ENCODE measurements around the gene CLK2. TPM values are rescaled to one million over a fixed set of nuclear protein-coding genes. Genes with fewer than 3 reads are reported as not detected.
"Not testable (repeated sequence)": the region's sequence is repeated elsewhere in the genome, so short reads cannot be mapped to it uniquely, and the experiment has no call there.

The CLK2 gene
- polyA plus RNA-seq, 1 donor, result 68.7 TPM

GRCh38 chr1:155254228-155254713, 19.0 kb downstream of the CLK2 start:
- peaks cover 15% of the 10 kb centered on the region for H3K36me3 ChIP-seq (ENCODE audit: control insufficient read depth, insufficient read depth, low read length)
- H3K27ac ChIP-seq (ENCODE audit: low read length), result no peak overlapping the region
- no CpG with 5 or more reads among the region's 12 CpGs for WGBS (ENCODE audit: insufficient coverage, low lambda C conversion rate)
- H3K4me3 ChIP-seq (ENCODE audit: low read length), result peak overlapping the region; percentile 91
- peaks cover 18% of the 10 kb centered on the region for H3K4me1 ChIP-seq (ENCODE audit: control insufficient read depth, insufficient read depth, low read length)
- DNase-seq, result no peak
- no peaks in the 10 kb centered on the region for H3K9me3 ChIP-seq (ENCODE audit: control insufficient read depth, low read depth, low read length)
- no peaks in the 10 kb centered on the region for H3K27me3 ChIP-seq (ENCODE audit: control insufficient read depth, insufficient read depth, low read length)

DNA sequence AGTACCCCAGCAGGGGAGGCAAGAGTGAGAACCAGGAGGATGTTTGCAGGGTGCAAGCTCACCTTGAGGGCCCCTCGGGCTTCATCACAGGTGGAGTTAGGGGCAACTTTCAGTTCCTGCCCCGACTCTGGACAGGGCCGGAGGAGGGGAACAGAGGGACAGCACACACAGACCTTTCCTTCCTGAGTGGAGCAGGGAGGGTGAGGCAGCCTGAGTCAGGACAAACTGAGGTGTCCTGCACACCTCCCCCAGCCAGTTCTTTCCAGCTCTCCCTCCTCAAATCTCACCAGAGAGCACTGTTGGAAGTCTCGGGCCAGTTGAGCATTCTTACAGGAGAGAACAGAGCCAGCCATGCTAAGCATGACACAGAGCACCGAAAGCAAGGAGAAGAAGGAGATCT, 19.5 kb downstream of the CLK2 start:
- Histone ChIP-seq H3K27ac (ENCODE audit: low read length) (no peak overlapping the region), H3K4me1 (ENCODE audit: control insufficient read depth, insufficient read depth, low read length) (peaks cover 18% of the 10 kb centered on the region), H3K36me3 (ENCODE audit: control insufficient read depth, insufficient read depth, low read length) (peaks cover 14% of the 10 kb centered on the region), H3K4me3 (ENCODE audit: low read length) (no peak overlapping the region), H3K9me3 (ENCODE audit: control insufficient read depth, low read depth, low read length) (no peaks in the 10 kb centered on the region), H3K27me3 (ENCODE audit: control insufficient read depth, insufficient read depth, low read length) (no peaks in the 10 kb centered on the region)
- WGBS (ENCODE audit: insufficient coverage, low lambda C conversion rate), result no CpG with 5 or more reads among the region's 5 CpGs
- DNase-seq, result no peak

DNA sequence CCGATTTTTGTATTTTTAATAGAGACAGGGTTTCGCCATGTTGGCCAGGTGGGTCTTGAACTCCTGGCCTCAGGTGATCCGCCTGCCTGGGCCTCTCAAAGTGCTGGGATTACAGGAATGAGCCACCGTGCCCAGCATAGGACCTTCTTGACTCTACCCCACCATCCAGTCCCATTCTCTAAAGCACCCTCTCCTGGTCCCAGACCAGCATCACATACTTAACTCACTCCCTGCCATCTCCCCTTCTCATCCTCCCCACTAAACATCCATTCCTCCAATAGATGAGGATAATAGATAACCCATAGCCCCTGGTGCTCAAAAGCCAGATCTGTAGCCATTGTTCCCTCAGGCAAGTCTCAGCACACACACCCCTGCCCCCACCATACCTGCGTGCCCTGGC, 20.1 kb downstream of the CLK2 start:
- no peak for DNase-seq
- WGBS (ENCODE audit: insufficient coverage, low lambda C conversion rate), result 17% methylated on average over 1 of the region's 5 CpGs
- Histone ChIP-seq H3K27me3 (ENCODE audit: control insufficient read depth, insufficient read depth, low read length) (no peaks in the 10 kb centered on the region), H3K27ac (ENCODE audit: low read length) (no peak overlapping the region), H3K36me3 (ENCODE audit: control insufficient read depth, insufficient read depth, low read length) (peaks cover 12% of the 10 kb centered on the region), H3K9me3 (ENCODE audit: control insufficient read depth, low read depth, low read length) (no peaks in the 10 kb centered on the region), H3K4me1 (ENCODE audit: control insufficient read depth, insufficient read depth, low read length) (peaks cover 18% of the 10 kb centered on the region), H3K4me3 (ENCODE audit: low read length) (no peak overlapping the region)

- Histone ChIP-seq H3K27ac (ENCODE audit: low read length) (no peak overlapping the region), H3K36me3 (ENCODE audit: control insufficient read depth, insufficient read depth, low read length) (peaks cover 14% of the 10 kb centered on the region), H3K27me3 (ENCODE audit: control insufficient read depth, insufficient read depth, low read length) (no peaks in the 10 kb centered on the region), H3K4me1 (ENCODE audit: control insufficient read depth, insufficient read depth, low read length) (peaks cover 18% of the 10 kb centered on the region), H3K4me3 (ENCODE audit: low read length) (no peak overlapping the region), H3K9me3 (ENCODE audit: control insufficient read depth, low read depth, low read length) (no peaks in the 10 kb centered on the region)
- DNase-seq, result no peak
- no CpG with 5 or more reads among the region's 7 CpGs for WGBS (ENCODE audit: insufficient coverage, low lambda C conversion rate)
These were observed 21.7 kb downstream of the CLK2 start for GRCh38 chr1:155251566-155251965.

DNA sequence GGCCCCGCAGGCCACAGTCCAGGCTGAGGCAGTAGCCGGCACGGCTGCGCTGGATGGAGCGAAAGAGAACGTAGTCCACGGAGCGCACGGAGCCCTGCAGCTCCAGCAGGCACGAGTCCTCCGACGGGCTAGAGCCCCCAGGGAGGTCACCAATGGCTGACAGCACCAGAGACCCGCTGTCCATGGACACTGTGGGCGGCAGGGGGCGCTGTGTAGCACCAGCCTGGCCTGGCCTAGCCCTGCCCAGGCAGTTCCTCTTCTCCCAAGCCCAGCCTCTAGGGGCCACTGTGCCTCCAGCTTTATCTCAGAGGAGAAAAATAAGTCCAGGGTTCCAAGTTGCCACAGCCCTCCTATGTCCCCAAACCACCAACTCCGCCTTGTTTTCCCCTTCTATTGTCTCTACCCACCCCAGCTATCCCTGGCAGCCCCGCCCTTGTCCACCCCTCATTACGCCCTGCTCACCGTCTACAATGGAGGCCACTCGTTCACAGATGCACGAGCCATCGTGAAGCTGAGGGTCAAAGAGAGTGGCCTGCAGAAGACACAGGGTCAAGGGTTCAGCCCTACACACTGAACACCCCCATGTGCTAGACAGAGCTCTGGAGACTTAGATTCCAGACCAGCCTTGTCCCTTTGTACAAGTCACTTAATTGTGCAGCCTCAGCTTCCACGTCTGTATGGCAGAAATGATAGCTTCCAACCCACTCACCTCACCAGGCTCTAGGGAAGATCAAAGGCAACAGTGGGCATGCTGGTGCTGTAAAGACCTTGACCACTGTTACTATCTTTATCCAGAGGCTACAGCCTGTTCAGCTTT, 22.5 kb downstream of the CLK2 start:
- H3K9me3 ChIP-seq (ENCODE audit: control insufficient read depth, low read depth, low read length), result no peaks in the 10 kb centered on the region
- H3K27me3 ChIP-seq (ENCODE audit: control insufficient read depth, insufficient read depth, low read length), result no peaks in the 10 kb centered on the region
- WGBS (ENCODE audit: insufficient coverage, low lambda C conversion rate), result no CpG with 5 or more reads among the region's 23 CpGs
- peak overlapping the region; percentile 55 for H3K4me3 ChIP-seq (ENCODE audit: low read length)
- H3K4me1 ChIP-seq (ENCODE audit: control insufficient read depth, insufficient read depth, low read length), result peaks cover 13% of the 10 kb centered on the region
- peak; percentile 86 to 92 for DNase-seq
- no peak overlapping the region for H3K27ac ChIP-seq (ENCODE audit: low read length)
- H3K36me3 ChIP-seq (ENCODE audit: control insufficient read depth, insufficient read depth, low read length), result peaks cover 14% of the 10 kb centered on the region

DNA sequence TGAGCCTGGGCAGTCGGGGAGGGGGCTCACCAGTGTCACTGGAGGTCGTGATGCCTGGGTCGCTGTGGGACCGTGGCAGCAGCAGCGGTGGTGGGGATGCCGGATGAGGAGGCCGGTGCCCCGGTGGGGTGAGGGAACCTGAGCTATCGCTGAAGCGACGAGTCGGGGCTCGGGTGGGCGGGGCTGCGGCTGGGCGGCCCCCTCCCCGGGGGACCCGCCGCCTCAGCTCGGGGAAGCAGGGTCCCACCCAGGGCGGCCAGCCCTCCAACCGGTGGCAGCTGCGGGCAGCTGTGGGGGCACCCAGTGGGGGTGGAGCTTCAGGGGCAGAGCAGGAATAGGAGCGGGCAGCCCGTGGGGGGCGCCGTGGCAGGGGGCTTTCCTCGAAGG, 23.1 kb downstream of the CLK2 start:
- no peaks in the 10 kb centered on the region for H3K9me3 ChIP-seq (ENCODE audit: control insufficient read depth, low read depth, low read length)
- peaks cover 14% of the 10 kb centered on the region for H3K36me3 ChIP-seq (ENCODE audit: control insufficient read depth, insufficient read depth, low read length)
- no peak overlapping the region for H3K27ac ChIP-seq (ENCODE audit: low read length)
- no peak for DNase-seq
- H3K27me3 ChIP-seq (ENCODE audit: control insufficient read depth, insufficient read depth, low read length), result no peaks in the 10 kb centered on the region
- peaks cover 15% of the 10 kb centered on the region for H3K4me1 ChIP-seq (ENCODE audit: control insufficient read depth, insufficient read depth, low read length)
- H3K4me3 ChIP-seq (ENCODE audit: low read length), result peak overlapping the region; percentile 55
- WGBS (ENCODE audit: insufficient coverage, low lambda C conversion rate), result no CpG with 5 or more reads among the region's 28 CpGs

GRCh38 chr1:155247667-155248553, 25.4 kb downstream of the CLK2 start:
- WGBS (ENCODE audit: insufficient coverage, low lambda C conversion rate), result no CpG with 5 or more reads among the region's 26 CpGs
- H3K4me3 ChIP-seq (ENCODE audit: low read length), result no peak overlapping the region
- peaks cover 13% of the 10 kb centered on the region for H3K4me1 ChIP-seq (ENCODE audit: control insufficient read depth, insufficient read depth, low read length)
- H3K27ac ChIP-seq (ENCODE audit: low read length), result no peak overlapping the region
- no peak for DNase-seq
- no peaks in the 10 kb centered on the region for H3K27me3 ChIP-seq (ENCODE audit: control insufficient read depth, insufficient read depth, low read length)
- H3K9me3 ChIP-seq (ENCODE audit: control insufficient read depth, low read depth, low read length), result peaks cover 4% of the 10 kb centered on the region
- peaks cover 14% of the 10 kb centered on the region for H3K36me3 ChIP-seq (ENCODE audit: control insufficient read depth, insufficient read depth, low read length)

DNA sequence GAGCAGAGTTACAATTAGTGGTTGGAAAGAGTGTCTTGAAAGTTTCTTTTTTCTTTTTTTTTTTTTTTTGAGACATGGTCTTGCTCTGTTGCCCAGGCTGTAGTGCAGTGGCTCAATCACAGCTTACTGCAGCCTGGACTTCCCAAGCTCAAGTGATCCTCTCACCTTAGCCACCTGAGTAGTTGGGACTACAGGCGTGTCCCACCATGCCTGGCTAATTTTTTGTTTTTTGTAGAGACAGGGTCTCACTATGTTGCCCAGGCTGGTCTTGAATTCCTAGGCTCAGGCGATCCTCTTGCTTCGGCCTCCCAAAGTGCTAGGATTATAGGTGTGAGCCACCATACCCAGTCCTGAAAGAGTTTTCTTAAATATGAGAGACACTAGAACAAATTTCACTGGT, 26.5 kb downstream of the CLK2 start:
- not testable (repeated sequence) for H3K27me3 ChIP-seq (ENCODE audit: control insufficient read depth, insufficient read depth, low read length); H3K4me3 ChIP-seq (ENCODE audit: low read length); H3K27ac ChIP-seq (ENCODE audit: low read length); DNase-seq; H3K9me3 ChIP-seq (ENCODE audit: control insufficient read depth, low read depth, low read length)
- Histone ChIP-seq H3K4me1 (ENCODE audit: control insufficient read depth, insufficient read depth, low read length) (peaks cover 13% of the 10 kb centered on the region), H3K36me3 (ENCODE audit: control insufficient read depth, insufficient read depth, low read length) (peaks cover 14% of the 10 kb centered on the region)
- WGBS (ENCODE audit: insufficient coverage, low lambda C conversion rate), result 100% methylated on average over 2 of the region's 3 CpGs

DNA sequence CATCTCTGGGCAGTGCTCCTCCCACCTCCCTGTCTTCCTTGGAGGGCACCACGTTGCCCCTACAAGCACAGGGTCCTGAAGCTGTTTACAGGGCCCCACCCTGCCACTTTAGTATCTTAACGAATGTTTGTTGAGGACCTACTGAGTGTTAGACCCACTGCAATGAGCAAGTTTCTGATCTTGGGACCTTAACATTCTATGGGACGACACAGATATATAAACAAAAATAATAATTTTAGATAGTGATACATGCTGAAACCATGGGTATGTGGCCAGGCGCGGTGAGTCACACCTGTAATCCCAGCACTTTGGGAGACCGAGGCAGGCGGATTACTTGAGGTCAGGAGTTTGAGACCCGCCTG, 28.2 kb downstream of the CLK2 start:
- no peak for DNase-seq
- Histone ChIP-seq H3K36me3 (ENCODE audit: control insufficient read depth, insufficient read depth, low read length) (peaks cover 14% of the 10 kb centered on the region), H3K9me3 (ENCODE audit: control insufficient read depth, low read depth, low read length) (peaks cover 4% of the 10 kb centered on the region), H3K4me3 (ENCODE audit: low read length) (peak overlapping the region; percentile 75), H3K27ac (ENCODE audit: low read length) (peak overlapping the region; percentile 90), H3K4me1 (ENCODE audit: control insufficient read depth, insufficient read depth, low read length) (peaks cover 7% of the 10 kb centered on the region), H3K27me3 (ENCODE audit: control insufficient read depth, insufficient read depth, low read length) (no peaks in the 10 kb centered on the region)
- WGBS (ENCODE audit: insufficient coverage, low lambda C conversion rate), result no CpG with 5 or more reads among the region's 8 CpGs

- peak; percentile 96 to 98 for DNase-seq
- Histone ChIP-seq H3K4me1 (ENCODE audit: control insufficient read depth, insufficient read depth, low read length) (peaks cover 7% of the 10 kb centered on the region), H3K4me3 (ENCODE audit: low read length) (peak overlapping the region; percentile 75), H3K36me3 (ENCODE audit: control insufficient read depth, insufficient read depth, low read length) (peaks cover 18% of the 10 kb centered on the region), H3K27me3 (ENCODE audit: control insufficient read depth, insufficient read depth, low read length) (no peaks in the 10 kb centered on the region), H3K9me3 (ENCODE audit: control insufficient read depth, low read depth, low read length) (peaks cover 4% of the 10 kb centered on the region), H3K27ac (ENCODE audit: low read length) (peak overlapping the region; percentile 90)
- WGBS (ENCODE audit: insufficient coverage, low lambda C conversion rate), result no CpG with 5 or more reads among the region's 53 CpGs
These were observed 28.7 kb downstream of the CLK2 start for GRCh38 chr1:155244368-155245162.

Data from large intestine (tissue), 3 donors.